Stimulated activated CD8-positive, alpha-beta memory T cell treated with anti-CD3 and anti-CD28 coated beads, Interleukin-7, amount 100 ng/mL, for 48 hours (primary cell): ENCODE data around the gene CCDC83.
A peak's percentile ranks its signal among the peaks of the same experiment; 100 is the strongest.
"Not testable (repeated sequence)": the region's sequence is repeated elsewhere in the genome, so short reads cannot be mapped to it uniquely, and the experiment has no call there.

Source experiments
- DNase-seq, 2 donors: peaks; one replicate each; pipeline ENCODE4 v3.0.0-alpha.2; 2020; ENCODE audit warnings: low read depth in 1 of 2; ENCODE audit errors: extremely low read depth in 1 of 2

Gene CCDC83

GRCh38 chr11:85939099-85940015, 84.2 kb downstream of the CCDC83 start:
- DNase-seq: no peak

GRCh38 chr11:85941380-85941973, 86.3 kb downstream of the CCDC83 start:
- peak in 1 of 2 donors; percentile 23 for DNase-seq

GRCh38 chr11:85945296-85945695, 90.1 kb downstream of the CCDC83 start:
- no peak for DNase-seq

- no peak for DNase-seq
Observed at GRCh38 chr11:85945788-85946187, 90.6 kb downstream of the CCDC83 start.

GRCh38 chr11:85946221-85946620, 91.0 kb downstream of the CCDC83 start:
- DNase-seq: no peak

GRCh38 chr11:85947431-85948272, 92.5 kb downstream of the CCDC83 start:
- peak in 1 of 2 donors; percentile 58 for DNase-seq

- no peak for DNase-seq
Observed at GRCh38 chr11:85948884-85949283, 93.7 kb downstream of the CCDC83 start.

- no peak for DNase-seq
Observed at GRCh38 chr11:85949798-85950197, 94.6 kb downstream of the CCDC83 start.

- DNase-seq: no peak
Observed at GRCh38 chr11:85950317-85951048, 95.3 kb downstream of the CCDC83 start.

- no peak for DNase-seq
Observed at GRCh38 chr11:85951049-85951405, 95.8 kb downstream of the CCDC83 start.

GRCh38 chr11:85951428-85952107, 96.4 kb downstream of the CCDC83 start:
- DNase-seq: no peak

- not testable (repeated sequence) for DNase-seq
Observed at GRCh38 chr11:85952108-85952485, 96.9 kb downstream of the CCDC83 start.

GRCh38 chr11:85953491-85954143, 98.4 kb downstream of the CCDC83 start:
- no peak for DNase-seq

GRCh38 chr11:85955531-85955930, 100.3 kb downstream of the CCDC83 start:
- DNase-seq: no peak

- DNase-seq: no peak
Observed at GRCh38 chr11:85960678-85961077, 105.5 kb downstream of the CCDC83 start.

- no peak for DNase-seq
Observed at GRCh38 chr11:85961130-85961529, 105.9 kb downstream of the CCDC83 start.

- no peak for DNase-seq
Observed at GRCh38 chr11:85961930-85962363, 106.8 kb downstream of the CCDC83 start.

- DNase-seq: no peak
Observed at GRCh38 chr11:85965202-85965601, 110.0 kb downstream of the CCDC83 start.

- no peak for DNase-seq
Observed at GRCh38 chr11:85967457-85967856, 112.3 kb downstream of the CCDC83 start.
